Colonic mucosa (tissue), 4 donors: ENCODE data around the gene OR4K2. TPM values are rescaled to one million over a fixed set of nuclear protein-coding genes. Genes with fewer than 3 reads are reported as not detected.

ENCODE experiments used
- DNase-seq: peaks from one replicate; pipeline ENCODE4 v3.0.0-alpha.2; 2020
- H3K27ac ChIP-seq: fragments of 200-600 bp; one replicate; pipeline ENCODE4 v1.8.0; 2021
- H3K27me3 ChIP-seq: fragments of 200-600 bp; one replicate; pipeline ENCODE4 v1.8.0; 2021
- H3K36me3 ChIP-seq: fragments of 200-600 bp; one replicate; pipeline ENCODE4 v1.8.0; 2021
- H3K4me1 ChIP-seq: fragments of 200-600 bp; one replicate; pipeline ENCODE4 v1.8.0; 2021; ENCODE audit warnings: mild to moderate bottlenecking
- H3K4me3 ChIP-seq: fragments of 200-600 bp; one replicate; pipeline ENCODE4 v1.8.0; 2021
- H3K9ac ChIP-seq, 2 donors: one replicate each; pipeline ENCODE4 v1.7.0; 2013; ENCODE audit warnings: control low read depth in 2 of 2, low read depth in 2 of 2, low read length in 2 of 2
- H3K9me3 ChIP-seq: fragments of 200-600 bp; one replicate; pipeline ENCODE4 v1.8.0; 2021
- intact Hi-C: fragments of 100-400 bp; cut with DNase I; formaldehyde crosslinking; loops from one replicate; pipeline ENCODE4 v1.14.1; 2022
- total RNA-seq, 2 donors: library from RNA; stranded (reverse); fragmentation: NEBNext Ultra II Directional in 1 of 2; extraction: Animal tissue kit (Norgen Biotek cat#: 25700) in 1 of 2; gene quantifications; one replicate each; pipeline ENCODE4 v1.2.1, GENCODE V29; 2021
- TF ChIP-seq, protein P1 (sequence below): fragments of 200-600 bp; IDR thresholded peaks from one replicate; pipeline ENCODE4 v1.8.0; 2022; ENCODE audit warnings: antibody characterized with exemption, mild to moderate bottlenecking
- donor health status: healthy.
- donor health status: DM: no; HTN: no; CAD: no.
- donor health status: DM: no; HTN: no; CAD: no.

OR4K2 gene
- total RNA-seq, 2 donors from 2014 or later, result not detected

DNA sequence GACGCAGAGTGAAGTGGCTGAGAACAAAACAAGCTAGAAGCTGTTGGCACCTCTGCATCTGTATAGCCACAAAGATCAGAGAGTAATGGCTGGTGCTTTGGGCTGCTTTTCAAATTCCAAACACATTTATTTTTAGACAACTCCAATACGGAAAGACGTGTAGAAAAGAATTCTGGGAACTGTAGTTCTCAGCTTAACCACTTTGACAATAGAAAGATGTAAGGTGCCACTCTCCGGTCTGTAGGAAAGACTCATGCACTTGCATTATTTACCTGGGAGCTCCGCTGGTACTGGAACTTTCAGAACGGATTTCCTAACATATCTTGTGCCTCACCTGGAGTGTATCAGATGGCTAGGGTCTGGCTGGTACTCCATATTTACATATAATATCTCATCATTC lies 1.8 kb upstream of the OR4K2 start:
- TF ChIP-seq, protein P1, sequence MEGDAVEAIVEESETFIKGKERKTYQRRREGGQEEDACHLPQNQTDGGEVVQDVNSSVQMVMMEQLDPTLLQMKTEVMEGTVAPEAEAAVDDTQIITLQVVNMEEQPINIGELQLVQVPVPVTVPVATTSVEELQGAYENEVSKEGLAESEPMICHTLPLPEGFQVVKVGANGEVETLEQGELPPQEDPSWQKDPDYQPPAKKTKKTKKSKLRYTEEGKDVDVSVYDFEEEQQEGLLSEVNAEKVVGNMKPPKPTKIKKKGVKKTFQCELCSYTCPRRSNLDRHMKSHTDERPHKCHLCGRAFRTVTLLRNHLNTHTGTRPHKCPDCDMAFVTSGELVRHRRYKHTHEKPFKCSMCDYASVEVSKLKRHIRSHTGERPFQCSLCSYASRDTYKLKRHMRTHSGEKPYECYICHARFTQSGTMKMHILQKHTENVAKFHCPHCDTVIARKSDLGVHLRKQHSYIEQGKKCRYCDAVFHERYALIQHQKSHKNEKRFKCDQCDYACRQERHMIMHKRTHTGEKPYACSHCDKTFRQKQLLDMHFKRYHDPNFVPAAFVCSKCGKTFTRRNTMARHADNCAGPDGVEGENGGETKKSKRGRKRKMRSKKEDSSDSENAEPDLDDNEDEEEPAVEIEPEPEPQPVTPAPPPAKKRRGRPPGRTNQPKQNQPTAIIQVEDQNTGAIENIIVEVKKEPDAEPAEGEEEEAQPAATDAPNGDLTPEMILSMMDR, result no peak
- H3K4me3 ChIP-seq, result no peak overlapping the region
- no peak overlapping the region for H3K27ac ChIP-seq
- no peaks in the 10 kb centered on the region for H3K9me3 ChIP-seq
- no peak overlapping the region for H3K9ac ChIP-seq
- intact Hi-C loops, result no loop called here
- H3K36me3 ChIP-seq, result no peaks in the 10 kb centered on the region
- no peaks in the 10 kb centered on the region for H3K4me1 ChIP-seq
- no peak for DNase-seq
- no peaks in the 10 kb centered on the region for H3K27me3 ChIP-seq

DNA sequence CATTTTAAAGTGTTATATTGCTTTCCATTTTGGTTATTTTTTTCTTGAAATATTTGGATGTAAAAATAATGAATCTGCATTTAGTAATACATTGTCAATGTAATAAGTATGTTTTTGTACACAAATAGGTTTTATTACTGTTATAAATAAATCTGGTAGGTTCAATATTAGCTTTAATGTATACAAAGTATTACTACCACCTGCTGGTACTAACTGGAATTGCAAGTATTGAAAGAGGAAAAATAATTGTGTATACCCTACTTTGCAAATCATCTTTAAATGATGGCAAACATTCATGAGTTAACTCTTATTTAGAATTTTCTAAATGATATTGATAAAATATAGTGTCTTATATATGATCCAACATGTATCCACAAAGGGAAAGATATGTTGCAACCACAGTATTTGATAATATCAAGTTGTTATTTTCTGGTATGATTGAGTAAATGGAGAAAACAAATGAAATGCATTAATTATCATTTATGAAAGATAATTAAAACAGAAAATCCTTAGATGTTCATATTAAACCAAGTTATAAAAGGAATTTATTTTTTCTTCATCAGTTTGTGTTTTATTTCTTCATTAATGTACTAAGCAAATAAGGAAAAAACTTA lies 3.2 kb downstream of the OR4K2 start:
- Histone ChIP-seq H3K27me3 (no peaks in the 10 kb centered on the region), H3K9ac (no peak overlapping the region), H3K4me3 (no peak overlapping the region), H3K27ac (no peak overlapping the region), H3K36me3 (no peaks in the 10 kb centered on the region), H3K9me3 (no peaks in the 10 kb centered on the region), H3K4me1 (no peaks in the 10 kb centered on the region)
- DNase-seq, result no peak
- TF ChIP-seq, protein P1, result peak; percentile 61
- intact Hi-C loops, result no loop called here

DNA sequence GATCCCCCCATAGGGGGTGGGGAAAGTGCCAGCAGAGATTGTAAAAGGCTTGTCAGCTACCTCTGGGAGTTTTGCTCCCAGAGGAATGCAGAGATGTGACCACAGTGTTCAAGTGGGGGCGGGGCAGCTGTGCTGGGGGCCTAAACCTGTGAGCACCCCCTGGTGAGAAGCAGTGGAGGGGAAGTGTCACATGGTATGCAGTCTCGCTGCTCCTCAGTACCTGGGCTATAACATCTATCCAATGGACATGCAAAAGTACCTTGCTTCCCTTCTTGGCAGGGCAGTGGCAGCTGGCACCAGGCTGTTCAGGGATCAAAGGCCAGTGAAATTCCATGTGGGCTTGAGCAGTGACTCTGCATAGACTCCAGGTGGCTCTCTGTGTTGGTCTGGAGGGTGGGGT lies 20.3 kb downstream of the OR4K2 start:
- Histone ChIP-seq H3K27ac (no peak overlapping the region), H3K36me3 (no peaks in the 10 kb centered on the region), H3K9me3 (peaks cover 12% of the 10 kb centered on the region), H3K27me3 (no peaks in the 10 kb centered on the region), H3K4me1 (no peaks in the 10 kb centered on the region), H3K9ac (no peak overlapping the region), H3K4me3 (no peak overlapping the region)
- intact Hi-C loops, result no loop called here
- TF ChIP-seq, protein P1, result no peak
- DNase-seq, result no peak

DNA sequence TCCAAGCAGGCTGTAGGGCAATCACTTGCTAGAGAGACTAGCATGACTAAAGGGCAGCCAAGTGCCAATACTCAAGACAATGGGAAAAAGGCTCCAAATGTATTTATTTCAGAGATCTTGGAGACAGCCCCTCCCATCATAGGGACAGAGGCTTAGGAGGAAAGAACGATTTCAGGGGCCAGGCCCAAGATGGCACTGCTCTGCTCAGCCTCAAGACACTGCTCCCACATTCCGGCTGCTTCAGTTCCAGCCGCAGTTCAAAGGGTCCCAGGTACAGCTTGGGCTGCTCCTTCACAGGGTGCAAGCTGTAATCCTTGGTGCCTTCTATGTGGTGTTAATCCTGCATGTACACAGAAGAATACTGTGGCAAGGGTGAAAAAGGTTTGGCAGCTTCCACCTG lies 26.1 kb downstream of the OR4K2 start:
- Histone ChIP-seq H3K9me3 (peaks cover 7% of the 10 kb centered on the region), H3K4me3 (no peak overlapping the region), H3K27ac (no peak overlapping the region), H3K36me3 (no peaks in the 10 kb centered on the region), H3K4me1 (no peaks in the 10 kb centered on the region), H3K9ac (no peak overlapping the region), H3K27me3 (no peaks in the 10 kb centered on the region)
- DNase-seq, result no peak
- TF ChIP-seq, protein P1, result no peak
- intact Hi-C loops, result no loop called here

DNA sequence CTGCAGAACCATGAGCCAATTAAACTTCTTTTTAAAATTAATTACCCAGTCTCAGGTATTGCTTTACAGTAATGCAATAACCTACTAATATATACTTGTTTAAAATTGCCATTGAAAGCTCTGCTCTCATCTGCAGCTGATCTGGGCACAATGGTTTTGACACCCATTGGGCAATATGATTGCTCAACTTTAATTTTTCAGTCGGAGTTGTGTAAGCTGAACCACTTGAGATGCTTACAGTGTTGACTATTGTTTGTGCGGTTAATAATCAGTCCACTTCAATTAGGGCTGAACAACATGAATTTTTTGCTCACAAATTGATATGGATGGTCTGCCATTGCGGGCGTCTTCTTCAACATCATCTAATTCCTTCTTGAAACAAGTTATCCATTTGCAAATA lies 27.5 kb downstream of the OR4K2 start:
- Histone ChIP-seq H3K4me3 (no peak overlapping the region), H3K9ac (no peak overlapping the region), H3K4me1 (no peaks in the 10 kb centered on the region), H3K36me3 (no peaks in the 10 kb centered on the region), H3K27me3 (no peaks in the 10 kb centered on the region), H3K9me3 (peaks cover 6% of the 10 kb centered on the region), H3K27ac (no peak overlapping the region)
- intact Hi-C loops, result no loop called here
- DNase-seq, result no peak
- TF ChIP-seq, protein P1, result no peak
